ENCODE data around the gene CCDC185.

- no peak for TF ChIP-seq CTCF (IDR thresholded peaks at IDR 0.05; ENCODE audit: low read depth, low read length)
- TF ChIP-seq POLR2A (IDR thresholded peaks at IDR 0.05; ENCODE audit: extremely low read depth, insufficient read length) = no peak
Observed at GRCh38 chr1:223348439-223348838, 44.8 kb upstream of the CCDC185 start.

Measured in NB4 (cell line).